ENCODE measurements around the gene S1PR3. TPM values are rescaled to one million over a fixed set of nuclear protein-coding genes. Genes with fewer than 3 reads are reported as not detected.

S1PR3 gene
- total RNA-seq, 1 donor: 3.3 TPM

DNA sequence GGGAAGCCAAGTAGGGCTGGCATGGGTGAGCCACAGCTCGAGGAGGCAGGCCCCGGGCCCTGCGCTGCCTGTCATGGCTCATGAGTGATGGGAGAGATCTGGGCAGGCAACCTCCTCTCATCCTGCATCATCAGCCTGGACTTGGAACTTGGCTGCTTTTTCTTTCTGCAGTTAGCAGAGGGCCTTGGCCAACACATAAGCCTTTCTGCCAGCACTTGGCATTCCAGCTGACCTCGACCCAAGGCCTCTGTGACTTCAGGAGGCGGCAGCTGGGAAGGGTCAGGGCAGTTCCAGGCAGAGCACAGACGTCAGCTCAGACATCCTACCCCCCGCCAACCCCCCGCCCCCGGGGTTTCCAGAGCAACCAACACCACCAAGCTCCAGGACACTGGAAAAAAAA is 7.6 kb downstream of the S1PR3 start:
- peak; percentile 79 for DNase-seq (ENCODE audit: insufficient read length, low spot score, missing footprints)
- Histone ChIP-seq H3K4me3 (ENCODE audit: insufficient read depth, low read length) (no peak overlapping the region), H3K27ac (ENCODE audit: low read depth, low read length) (peak overlapping the region; percentile 66), H4K20me1 (ENCODE audit: insufficient read depth, low read length) (peaks cover 3% of the 10 kb centered on the region), H3K4me1 (ENCODE audit: insufficient read depth, low read length) (peaks cover 29% of the 10 kb centered on the region), H3K9me3 (ENCODE audit: low read depth, low read length) (no peaks in the 10 kb centered on the region), H2AFZ (ENCODE audit: low read length) (no peak overlapping the region), H3K36me3 (ENCODE audit: insufficient read depth, low read length) (peaks cover 22% of the 10 kb centered on the region), H3K79me2 (ENCODE audit: insufficient read depth, low read length) (peaks cover 10% of the 10 kb centered on the region), H3K27me3 (ENCODE audit: insufficient read depth, low read length) (no peaks in the 10 kb centered on the region), H3K4me2 (ENCODE audit: insufficient read depth, low read length) (no peak overlapping the region)
- TF ChIP-seq CTCF (IDR thresholded peaks at IDR 0.05; ENCODE audit: extremely low read depth, low read depth, low read length): no peak

- Histone ChIP-seq H3K36me3 (ENCODE audit: insufficient read depth, low read length) (peaks cover 22% of the 10 kb centered on the region), H3K27ac (ENCODE audit: low read depth, low read length) (peak overlapping the region; percentile 61), H2AFZ (ENCODE audit: low read length) (no peak overlapping the region), H3K4me1 (ENCODE audit: insufficient read depth, low read length) (peaks cover 15% of the 10 kb centered on the region), H3K4me2 (ENCODE audit: insufficient read depth, low read length) (peak overlapping the region; percentile 82), H3K4me3 (ENCODE audit: insufficient read depth, low read length) (peak overlapping the region; percentile 59), H3K79me2 (ENCODE audit: insufficient read depth, low read length) (peaks cover 5% of the 10 kb centered on the region), H3K9me3 (ENCODE audit: low read depth, low read length) (no peaks in the 10 kb centered on the region), H3K27me3 (ENCODE audit: insufficient read depth, low read length) (no peaks in the 10 kb centered on the region), H4K20me1 (ENCODE audit: insufficient read depth, low read length) (no peaks in the 10 kb centered on the region)
- TF ChIP-seq CTCF (IDR thresholded peaks at IDR 0.05; ENCODE audit: extremely low read depth, low read depth, low read length): no peak
- no peak for DNase-seq (ENCODE audit: insufficient read length, low spot score, missing footprints)
Observed at GRCh38 chr9:89000371-89000781, 9.1 kb downstream of the S1PR3 start.

DNA sequence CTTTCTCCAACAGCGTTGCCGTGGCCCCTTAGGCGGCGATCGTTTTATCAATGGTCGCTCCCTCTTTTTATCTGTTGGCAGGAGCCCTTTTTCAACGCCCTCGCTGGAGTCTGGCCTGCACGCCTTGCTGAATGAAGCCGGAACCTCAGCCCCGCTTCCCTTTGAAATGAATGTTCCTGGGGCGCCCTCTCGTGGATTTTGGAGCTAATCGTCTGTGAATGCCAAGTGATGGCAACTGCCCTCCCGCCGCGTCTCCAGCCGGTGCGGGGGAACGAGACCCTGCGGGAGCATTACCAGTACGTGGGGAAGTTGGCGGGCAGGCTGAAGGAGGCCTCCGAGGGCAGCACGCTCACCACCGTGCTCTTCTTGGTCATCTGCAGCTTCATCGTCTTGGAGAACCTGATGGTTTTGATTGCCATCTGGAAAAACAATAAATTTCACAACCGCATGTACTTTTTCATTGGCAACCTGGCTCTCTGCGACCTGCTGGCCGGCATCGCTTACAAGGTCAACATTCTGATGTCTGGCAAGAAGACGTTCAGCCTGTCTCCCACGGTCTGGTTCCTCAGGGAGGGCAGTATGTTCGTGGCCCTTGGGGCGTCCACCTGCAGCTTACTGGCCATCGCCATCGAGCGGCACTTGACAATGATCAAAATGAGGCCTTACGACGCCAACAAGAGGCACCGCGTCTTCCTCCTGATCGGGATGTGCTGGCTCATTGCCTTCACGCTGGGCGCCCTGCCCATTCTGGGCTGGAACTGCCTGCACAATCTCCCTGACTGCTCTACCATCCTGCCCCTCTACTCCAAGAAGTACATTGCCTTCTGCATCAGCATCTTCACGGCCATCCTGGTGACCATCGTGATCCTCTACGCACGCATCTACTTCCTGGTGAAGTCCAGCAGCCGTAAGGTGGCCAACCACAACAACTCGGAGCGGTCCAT is 10.0 kb downstream of the S1PR3 start:
- H3K4me3 ChIP-seq (ENCODE audit: insufficient read depth, low read length): peak overlapping the region; percentile 59
- H3K27ac ChIP-seq (ENCODE audit: low read depth, low read length): peak overlapping the region; percentile 61
- H3K27me3 ChIP-seq (ENCODE audit: insufficient read depth, low read length): no peaks in the 10 kb centered on the region
- peaks cover 5% of the 10 kb centered on the region for H3K79me2 ChIP-seq (ENCODE audit: insufficient read depth, low read length)
- H3K9me3 ChIP-seq (ENCODE audit: low read depth, low read length): no peaks in the 10 kb centered on the region
- H3K4me1 ChIP-seq (ENCODE audit: insufficient read depth, low read length): peaks cover 15% of the 10 kb centered on the region
- peaks cover 19% of the 10 kb centered on the region for H3K36me3 ChIP-seq (ENCODE audit: insufficient read depth, low read length)
- peak overlapping the region; percentile 82 for H3K4me2 ChIP-seq (ENCODE audit: insufficient read depth, low read length)
- DNase-seq (ENCODE audit: insufficient read length, low spot score, missing footprints): peak; percentile 97
- TF ChIP-seq CTCF (IDR thresholded peaks at IDR 0.05; ENCODE audit: extremely low read depth, low read depth, low read length): peak; percentile 82
- peak overlapping the region; percentile 80 for H2AFZ ChIP-seq (ENCODE audit: low read length)
- H4K20me1 ChIP-seq (ENCODE audit: insufficient read depth, low read length): no peaks in the 10 kb centered on the region

GRCh38 chr9:89001917-89002540 is 10.8 kb downstream of the S1PR3 start:
- Histone ChIP-seq H2AFZ (ENCODE audit: low read length) (no peak overlapping the region), H3K4me1 (ENCODE audit: insufficient read depth, low read length) (peaks cover 15% of the 10 kb centered on the region), H4K20me1 (ENCODE audit: insufficient read depth, low read length) (no peaks in the 10 kb centered on the region), H3K27ac (ENCODE audit: low read depth, low read length) (no peak overlapping the region), H3K4me2 (ENCODE audit: insufficient read depth, low read length) (no peak overlapping the region), H3K27me3 (ENCODE audit: insufficient read depth, low read length) (no peaks in the 10 kb centered on the region), H3K9me3 (ENCODE audit: low read depth, low read length) (no peaks in the 10 kb centered on the region), H3K4me3 (ENCODE audit: insufficient read depth, low read length) (no peak overlapping the region), H3K36me3 (ENCODE audit: insufficient read depth, low read length) (peaks cover 19% of the 10 kb centered on the region), H3K79me2 (ENCODE audit: insufficient read depth, low read length) (peaks cover 5% of the 10 kb centered on the region)
- no peak for TF ChIP-seq CTCF (IDR thresholded peaks at IDR 0.05; ENCODE audit: extremely low read depth, low read depth, low read length)
- DNase-seq (ENCODE audit: insufficient read length, low spot score, missing footprints): no peak
